ENCODE results near the gene ELMO2. TPM values are rescaled to one million over a fixed set of nuclear protein-coding genes. Genes with fewer than 3 reads are reported as not detected.

The ELMO2 gene
- total RNA-seq, 1 experiment from 2014 or later = 38.5 TPM

GRCh38 chr20:46336735-46337134 is 69.7 kb downstream of the ELMO2 start:
- ChIA-PET POLR2A (ENCODE audit: low non-redundant PET) (no interaction called here), CTCF (no interaction called here)
- Histone ChIP-seq H3K4me1 (ENCODE audit: insufficient read depth, low read length, poor library complexity, severe bottlenecking) (no peaks in the 10 kb centered on the region), H3K27ac (ENCODE audit: low read depth, low read length, poor library complexity, severe bottlenecking) (no peak overlapping the region), H3K9me3 (ENCODE audit: low read depth, low read length, poor library complexity, severe bottlenecking) (no peaks in the 10 kb centered on the region), H3K36me3 (ENCODE audit: insufficient read depth, low read length, poor library complexity, severe bottlenecking) (no peaks in the 10 kb centered on the region), H3K27me3 (replicated peaks; ENCODE audit: insufficient read depth, low read depth, low read length, poor library complexity) (peaks cover 41% of the 10 kb centered on the region), H3K4me3 (ENCODE audit: low read depth, low read length, poor library complexity, severe bottlenecking) (no peak overlapping the region)
- intact Hi-C loops (cut with micrococcal nuclease; ENCODE audit: unreplicated experiment) = no loop called here
- no TSS peak for BruUV-seq (replicated peaks)
- TF ChIP-seq EZH2 (IDR thresholded peaks at IDR 0.05; ENCODE audit: borderline replicate concordance, low read depth, low read length, poor library complexity, severe bottlenecking) (no peak), CTCF (conservative IDR thresholded peaks at IDR 0.05; ENCODE audit: low read depth, low read length) (no peak)
- no peak for DNase-seq (ENCODE audit: low spot score)

- ChIA-PET POLR2A (ENCODE audit: low non-redundant PET) (no interaction called here), CTCF (no interaction called here)
- Histone ChIP-seq H3K4me1 (ENCODE audit: insufficient read depth, low read length, poor library complexity, severe bottlenecking) (no peaks in the 10 kb centered on the region), H3K27ac (ENCODE audit: low read depth, low read length, poor library complexity, severe bottlenecking) (no peak overlapping the region), H3K9me3 (ENCODE audit: low read depth, low read length, poor library complexity, severe bottlenecking) (no peaks in the 10 kb centered on the region), H3K4me3 (ENCODE audit: low read depth, low read length, poor library complexity, severe bottlenecking) (no peak overlapping the region), H3K27me3 (replicated peaks; ENCODE audit: insufficient read depth, low read depth, low read length, poor library complexity) (peaks cover 24% of the 10 kb centered on the region), H3K36me3 (ENCODE audit: insufficient read depth, low read length, poor library complexity, severe bottlenecking) (no peaks in the 10 kb centered on the region)
- TF ChIP-seq CTCF (conservative IDR thresholded peaks at IDR 0.05; ENCODE audit: low read depth, low read length) (no peak), EZH2 (IDR thresholded peaks at IDR 0.05; ENCODE audit: borderline replicate concordance, low read depth, low read length, poor library complexity, severe bottlenecking) (no peak)
- intact Hi-C loops (cut with micrococcal nuclease; ENCODE audit: unreplicated experiment) = no loop called here
- no peak for DNase-seq (ENCODE audit: low spot score)
- no TSS peak for BruUV-seq (replicated peaks)
Observed at GRCh38 chr20:46334303-46334904, 72.0 kb downstream of the ELMO2 start.

DNA sequence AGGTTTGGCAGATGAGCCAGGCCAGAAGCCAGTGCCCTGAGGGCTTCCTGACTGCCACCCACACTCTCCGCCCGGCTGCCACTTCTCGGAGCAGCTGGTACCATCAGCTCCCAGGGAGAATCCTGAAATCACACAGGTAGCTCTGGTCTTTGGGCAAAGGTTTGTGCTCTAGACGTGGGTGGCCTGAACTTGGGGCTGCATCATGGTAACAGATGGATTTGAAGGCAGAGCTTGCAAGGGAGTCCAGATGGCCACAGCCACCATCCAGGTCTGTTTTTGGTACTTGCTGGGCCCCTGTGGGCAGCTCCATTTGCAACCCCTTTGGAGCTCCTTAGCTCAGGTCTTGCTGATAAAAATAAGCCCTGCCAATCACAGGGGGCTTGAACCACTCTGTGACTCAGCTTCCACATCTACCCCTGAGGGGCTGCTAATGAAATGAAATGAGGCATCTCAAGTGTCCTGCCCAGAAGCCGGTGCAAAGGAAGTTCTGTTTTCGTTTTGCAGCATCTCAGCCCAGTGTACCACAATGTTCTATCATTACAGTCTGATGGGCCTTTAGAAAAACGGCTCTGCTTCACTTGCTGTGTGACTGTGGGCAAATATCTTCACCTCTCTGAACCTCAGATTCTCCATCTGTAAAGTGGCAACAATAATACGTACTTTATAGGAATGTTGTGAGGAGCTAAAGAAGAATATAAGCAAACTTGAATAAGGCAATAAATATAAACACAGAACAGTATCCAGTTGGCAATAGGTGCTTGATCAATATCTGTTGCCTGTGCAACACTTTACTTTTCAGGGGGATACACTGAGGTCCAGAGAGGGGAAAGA is 73.0 kb downstream of the ELMO2 start:
- no peaks in the 10 kb centered on the region for H3K9me3 ChIP-seq (ENCODE audit: low read depth, low read length, poor library complexity, severe bottlenecking)
- no peaks in the 10 kb centered on the region for H3K4me1 ChIP-seq (ENCODE audit: insufficient read depth, low read length, poor library complexity, severe bottlenecking)
- CTCF ChIA-PET = no interaction called here
- H3K27ac ChIP-seq (ENCODE audit: low read depth, low read length, poor library complexity, severe bottlenecking) = no peak overlapping the region
- POLR2A ChIA-PET (ENCODE audit: low non-redundant PET) = no interaction called here
- H3K27me3 ChIP-seq (replicated peaks; ENCODE audit: insufficient read depth, low read depth, low read length, poor library complexity) = peaks cover 14% of the 10 kb centered on the region
- no peaks in the 10 kb centered on the region for H3K36me3 ChIP-seq (ENCODE audit: insufficient read depth, low read length, poor library complexity, severe bottlenecking)
- intact Hi-C loops (cut with micrococcal nuclease; ENCODE audit: unreplicated experiment) = no loop called here
- H3K4me3 ChIP-seq (ENCODE audit: low read depth, low read length, poor library complexity, severe bottlenecking) = no peak overlapping the region
- no peak for TF ChIP-seq CTCF (conservative IDR thresholded peaks at IDR 0.05; ENCODE audit: low read depth, low read length)
- TF ChIP-seq EZH2 (IDR thresholded peaks at IDR 0.05; ENCODE audit: borderline replicate concordance, low read depth, low read length, poor library complexity, severe bottlenecking) = no peak
- no peak for DNase-seq (ENCODE audit: low spot score)
- no TSS peak for BruUV-seq (replicated peaks)

Measured in A673 (cell line).